OCI-LY3 (cell line): Measurements from ENCODE around the gene MGAT4A.

ENCODE experiments used
- H2AFZ ChIP-seq: fragments of 200-600, 300-600 bp; shearing (Covaris generic); 2 replicates; pipeline ENCODE4 v1.6.0; 2014; ENCODE audit warnings: antibody characterized with exemption, low read depth, low read length
- H3K27ac ChIP-seq: fragments of 200-600, 300-600 bp; sonication (generic); 2 replicates; pipeline ENCODE4 v1.5.1; 2014; ENCODE audit warnings: mild to moderate bottlenecking, low read length, moderate library complexity, mixed read lengths
- H3K27me3 ChIP-seq: fragments of 200-600, 300-600 bp; sonication (generic); 2 replicates; pipeline ENCODE4 v1.6.1; 2014; ENCODE audit warnings: low read depth, low read length, mixed read lengths
- H3K36me3 ChIP-seq: fragments of 200-600, 300-600 bp; sonication (generic); replicated peaks from 2 replicates; pipeline ENCODE3; 2014; ENCODE audit warnings: low read depth, low read length, mixed read lengths
- H3K4me1 ChIP-seq: fragments of 300-600, 200-600 bp; sonication (generic); 2 replicates; pipeline ENCODE4 v1.6.1; 2014; ENCODE audit warnings: low read length, mixed read lengths
- H3K4me2 ChIP-seq: fragments of 200-600, 300-600 bp; sonication (generic); 2 replicates; pipeline ENCODE4 v1.6.1; 2014; ENCODE audit warnings: low read length, mixed read lengths
- H3K4me3 ChIP-seq: fragments of 300-600, 200-600 bp; sonication (generic); 2 replicates; pipeline ENCODE4 v1.5.1; 2014; ENCODE audit warnings: antibody characterized with exemption, mild to moderate bottlenecking, low read length, moderate library complexity
- H3K79me2 ChIP-seq: fragments of 300-600, 200-600 bp; shearing (Covaris generic); 2 replicates; pipeline ENCODE4 v1.6.1; 2014; ENCODE audit warnings: mild to moderate bottlenecking, low read length, mixed read lengths
- H3K9ac ChIP-seq: fragments of 300-600, 200-600 bp; shearing (Covaris generic); 2 replicates; pipeline ENCODE4 v1.6.0; 2014; ENCODE audit warnings: mild to moderate bottlenecking, low read length, moderate library complexity
- H3K9me3 ChIP-seq: fragments of 200-600, 300-600 bp; shearing (Covaris generic); 2 replicates; pipeline ENCODE4 v1.6.1; 2014; ENCODE audit warnings: low read length, mixed read lengths; ENCODE audit not compliant: insufficient read depth
- H4K20me1 ChIP-seq: fragments of 200-600, 300-600 bp; sonication (generic); 2 replicates; pipeline ENCODE4 v1.6.1; 2016; ENCODE audit warnings: low read length, mixed read lengths; ENCODE audit not compliant: insufficient read depth
- CTCF ChIP-seq: fragments of 200-600, 300-600 bp; sonication (generic); IDR thresholded peaks from 2 replicates; pipeline ENCODE4 v1.5.1; 2014; ENCODE audit warnings: antibody characterized with exemption, low read length, low read depth
- EZH2phosphoT487 ChIP-seq: fragments of 200-600 bp; shearing (Covaris generic); IDR thresholded peaks from 2 replicates; pipeline ENCODE4 v1.6.1; 2018; ENCODE audit warnings: antibody characterized with exemption, mixed run types, low read depth

The MGAT4A gene

DNA sequence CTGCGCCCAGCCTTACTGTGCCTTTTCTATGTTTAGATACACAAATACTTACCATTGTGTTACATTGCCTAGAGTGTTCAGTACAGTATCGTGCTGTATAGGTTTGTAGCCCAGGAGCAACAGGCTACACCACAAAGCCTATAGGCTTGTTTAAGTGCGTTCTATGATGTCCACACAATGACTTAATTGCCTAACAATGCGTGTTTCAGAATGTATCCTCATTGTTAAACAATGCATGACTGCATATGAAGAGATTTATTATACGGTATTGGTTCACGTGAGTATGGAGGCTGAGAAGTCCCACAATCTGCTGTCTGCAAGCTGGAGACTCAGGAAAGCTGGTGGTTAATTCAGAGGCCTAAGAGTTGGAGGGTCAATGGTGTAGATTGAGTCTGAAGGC, 46.1 kb upstream of the MGAT4A start:
- Histone ChIP-seq H3K4me2 (no peak overlapping the region), H3K27ac (no peak overlapping the region)

DNA sequence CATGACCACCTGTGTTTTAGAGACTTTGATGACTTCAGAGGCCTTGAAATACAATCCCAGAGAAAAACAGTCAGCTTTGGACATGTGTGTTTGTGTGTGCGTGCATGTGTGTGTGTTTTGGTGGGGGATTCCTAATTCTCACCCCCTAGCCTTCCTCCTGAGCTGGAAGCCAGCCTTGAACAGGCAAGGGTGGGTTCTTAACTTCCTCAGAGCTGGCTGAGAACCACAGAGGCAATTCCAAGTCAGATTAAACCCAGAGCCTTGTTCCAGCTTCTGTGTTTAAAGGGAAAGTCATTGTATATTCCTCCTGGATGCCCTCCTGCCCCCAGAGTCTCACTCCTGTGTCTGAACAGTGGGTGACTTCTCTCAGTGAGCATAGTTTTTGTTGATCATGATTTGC, 45.2 kb upstream of the MGAT4A start:
- Histone ChIP-seq H3K27ac (no peak overlapping the region), H3K9me3 (no peaks in the 10 kb centered on the region), H3K36me3 (no peaks in the 10 kb centered on the region), H3K4me3 (no peak overlapping the region), H3K4me1 (peaks cover 10% of the 10 kb centered on the region), H3K79me2 (no peaks in the 10 kb centered on the region), H2AFZ (no peak overlapping the region), H4K20me1 (no peaks in the 10 kb centered on the region), H3K9ac (no peak overlapping the region), H3K4me2 (no peak overlapping the region), H3K27me3 (no peaks in the 10 kb centered on the region; the same call in 1 of the 2 replicates)
- TF ChIP-seq CTCF (no peak), EZH2phosphoT487 (no peak)

More for the DNA sequence above, 46.1 kb upstream of the MGAT4A start:
- Histone ChIP-seq H4K20me1 (no peaks in the 10 kb centered on the region), H2AFZ (no peak overlapping the region), H3K4me3 (no peak overlapping the region), H3K9me3 (no peaks in the 10 kb centered on the region), H3K9ac (no peak overlapping the region), H3K79me2 (no peaks in the 10 kb centered on the region), H3K4me1 (peaks cover 2% of the 10 kb centered on the region; the same call in 1 of the 2 replicates), H3K27me3 (peaks cover 4% of the 10 kb centered on the region; the same call in 1 of the 2 replicates), H3K36me3 (no peaks in the 10 kb centered on the region)
- TF ChIP-seq EZH2phosphoT487 (no peak), CTCF (no peak)

- no peaks in the 10 kb centered on the region for H4K20me1 ChIP-seq
- no peak overlapping the region for H2AFZ ChIP-seq
- no peak overlapping the region for H3K4me2 ChIP-seq
- H3K36me3 ChIP-seq: no peaks in the 10 kb centered on the region
- H3K4me3 ChIP-seq: no peak overlapping the region
- TF ChIP-seq CTCF (no peak), EZH2phosphoT487 (no peak)
- no peaks in the 10 kb centered on the region for H3K79me2 ChIP-seq
- H3K4me1 ChIP-seq: peaks cover 10% of the 10 kb centered on the region
- H3K9me3 ChIP-seq: no peaks in the 10 kb centered on the region
- no peak overlapping the region for H3K9ac ChIP-seq
- H3K27ac ChIP-seq: no peak overlapping the region
- no peaks in the 10 kb centered on the region; the same call in 1 of the 2 replicates for H3K27me3 ChIP-seq
Observed at GRCh38 chr2:98775146-98775986, 44.4 kb upstream of the MGAT4A start.

GRCh38 chr2:98773907-98774306, 43.0 kb upstream of the MGAT4A start:
- peaks cover 10% of the 10 kb centered on the region for H3K4me1 ChIP-seq
- no peak overlapping the region for H3K27ac ChIP-seq
- no peaks in the 10 kb centered on the region for H3K9me3 ChIP-seq
- H3K79me2 ChIP-seq: no peaks in the 10 kb centered on the region
- no peaks in the 10 kb centered on the region for H4K20me1 ChIP-seq
- H3K4me3 ChIP-seq: no peak overlapping the region
- no peak overlapping the region for H3K9ac ChIP-seq
- H3K36me3 ChIP-seq: no peaks in the 10 kb centered on the region
- TF ChIP-seq EZH2phosphoT487: no peak
- TF ChIP-seq CTCF: no peak
- no peak overlapping the region for H3K4me2 ChIP-seq
- no peaks in the 10 kb centered on the region; the same call in 1 of the 2 replicates for H3K27me3 ChIP-seq
- no peak overlapping the region for H2AFZ ChIP-seq
